Breast epithelium (tissue), 4 donors: Measurements from ENCODE around the gene SMTNL1. TPM values are rescaled to one million over a fixed set of nuclear protein-coding genes. Genes with fewer than 3 reads are reported as not detected.

ENCODE experiments used
- DNase-seq, 2 donors: peaks; one replicate each; pipeline ENCODE4 v3.0.0-alpha.2; 2019; ENCODE audit warnings: low spot score in 2 of 2
- H3K27ac ChIP-seq, 2 donors: fragments of 200-600 bp; sonication (generic) in 1 of 2; one replicate each; pipeline ENCODE4 v1.5.1; 2016 to 2019; ENCODE audit warnings: mild to moderate bottlenecking in 1 of 2
- H3K27me3 ChIP-seq, 2 donors: fragments of 200-600 bp; sonication (generic) in 1 of 2; one replicate each; pipeline versions ENCODE4 v1.5.1 to v1.6.0; 2017 to 2019; ENCODE audit warnings: control low read depth in 1 of 2, mild to moderate bottlenecking in 1 of 2
- H3K36me3 ChIP-seq: fragments of 200-600 bp; one replicate; pipeline ENCODE4 v1.5.1; 2019
- H3K4me1 ChIP-seq, 2 donors: fragments of 200-600 bp; sonication (generic); one replicate each; pipeline ENCODE4 v1.5.1; 2016 to 2019; ENCODE audit warnings: control low read depth in 1 of 2
- H3K4me3 ChIP-seq, 3 donors: fragments of 200-600 bp; sonication (generic); 1 replicate in 2 of 3; 2 replicates in 1 of 3; pipeline ENCODE4 v1.5.1; 2016 to 2019; ENCODE audit warnings: mild to moderate bottlenecking in 3 of 3, moderate library complexity in 2 of 3
- H3K9me3 ChIP-seq, 2 donors: fragments of 200-600 bp; sonication (generic) in 1 of 2; one replicate each; pipeline ENCODE4 v1.5.1; 2016 to 2019; ENCODE audit warnings: control low read depth in 1 of 2
- POLR2A ChIP-seq: fragments of 450-650 bp; IDR thresholded peaks from one replicate; pipeline ENCODE4 v1.6.1; 2016; ENCODE audit warnings: antibody characterized with exemption, mild to moderate bottlenecking, moderate library complexity
- POLR2AphosphoS5 ChIP-seq, 3 donors: sonication (generic); formaldehyde crosslinking; IDR thresholded peaks; one replicate each; pipeline ENCODE4 v1.6.1; 2017; ENCODE audit warnings: antibody characterized with exemption in 3 of 3
- intact Hi-C: fragments of 100-400 bp; cut with DNase I; formaldehyde crosslinking; loops from one replicate; pipeline ENCODE4 v1.15.1; 2023; ENCODE audit warnings: low total_unique reads
- total RNA-seq, 3 donors: library from RNA; depleted of rRNA; stranded (reverse); fragments of >200 nt; gene quantifications; one replicate each; pipeline ENCODE4 v1.1.0, GENCODE V29; 2016
- TF ChIP-seq, protein P1 (sequence below), 3 donors: fragments of 450-650 bp; IDR thresholded peaks; one replicate each; pipeline ENCODE4 v1.5.1; 2016 to 2017; ENCODE audit warnings: antibody characterized with exemption in 3 of 3, mild to moderate bottlenecking in 3 of 3, moderate library complexity in 3 of 3

SMTNL1 gene
- total RNA-seq, 3 donors from 2014 or later: not detected

DNA sequence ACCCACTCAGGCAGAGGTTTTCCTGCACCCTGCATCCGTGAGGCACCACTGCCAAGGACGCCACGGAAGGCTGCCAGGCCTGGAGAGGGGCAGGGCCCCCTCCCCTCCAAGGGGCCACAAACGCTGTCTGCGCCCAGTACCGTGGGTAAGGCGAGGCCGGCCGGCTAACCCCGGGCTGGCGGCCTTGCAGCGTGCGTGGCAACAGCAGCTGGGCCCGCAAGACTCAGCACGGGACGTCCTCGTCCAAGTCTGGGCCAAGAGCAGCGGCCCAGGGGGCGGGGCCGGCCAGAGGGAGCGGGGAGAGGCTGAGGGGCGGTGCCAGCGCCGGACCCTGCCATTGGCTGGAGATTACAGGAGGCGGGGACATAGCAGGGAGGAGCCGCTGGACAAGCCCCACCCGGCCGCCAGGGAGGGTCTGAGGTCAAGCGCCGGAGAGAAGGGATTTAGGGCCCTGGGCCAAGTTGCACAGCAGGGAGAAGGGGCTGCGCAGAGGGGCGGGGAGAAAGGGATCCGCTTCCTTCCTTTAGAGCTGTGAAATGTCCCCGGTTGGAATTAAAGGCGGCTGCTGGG is 37.9 kb upstream of the SMTNL1 start:
- no peaks in the 10 kb centered on the region for H3K4me1 ChIP-seq
- H3K36me3 ChIP-seq: no peaks in the 10 kb centered on the region
- no peaks in the 10 kb centered on the region for H3K9me3 ChIP-seq
- H3K27me3 ChIP-seq: no peaks in the 10 kb centered on the region
- H3K4me3 ChIP-seq: peak overlapping the region; percentile 14 to 58 (median 44)
- H3K27ac ChIP-seq: peak overlapping the region; percentile 69 to 82
- peak; percentile 85 to 87 for DNase-seq
- intact Hi-C loops: no loop called here
- TF ChIP-seq, protein P1, sequence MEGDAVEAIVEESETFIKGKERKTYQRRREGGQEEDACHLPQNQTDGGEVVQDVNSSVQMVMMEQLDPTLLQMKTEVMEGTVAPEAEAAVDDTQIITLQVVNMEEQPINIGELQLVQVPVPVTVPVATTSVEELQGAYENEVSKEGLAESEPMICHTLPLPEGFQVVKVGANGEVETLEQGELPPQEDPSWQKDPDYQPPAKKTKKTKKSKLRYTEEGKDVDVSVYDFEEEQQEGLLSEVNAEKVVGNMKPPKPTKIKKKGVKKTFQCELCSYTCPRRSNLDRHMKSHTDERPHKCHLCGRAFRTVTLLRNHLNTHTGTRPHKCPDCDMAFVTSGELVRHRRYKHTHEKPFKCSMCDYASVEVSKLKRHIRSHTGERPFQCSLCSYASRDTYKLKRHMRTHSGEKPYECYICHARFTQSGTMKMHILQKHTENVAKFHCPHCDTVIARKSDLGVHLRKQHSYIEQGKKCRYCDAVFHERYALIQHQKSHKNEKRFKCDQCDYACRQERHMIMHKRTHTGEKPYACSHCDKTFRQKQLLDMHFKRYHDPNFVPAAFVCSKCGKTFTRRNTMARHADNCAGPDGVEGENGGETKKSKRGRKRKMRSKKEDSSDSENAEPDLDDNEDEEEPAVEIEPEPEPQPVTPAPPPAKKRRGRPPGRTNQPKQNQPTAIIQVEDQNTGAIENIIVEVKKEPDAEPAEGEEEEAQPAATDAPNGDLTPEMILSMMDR (IDR thresholded peaks at IDR 0.05): peak in 1 of 3 donors; percentile 18
- TF ChIP-seq POLR2AphosphoS5 (IDR thresholded peaks at IDR 0.05) (peak; percentile 2 to 19 (median 14)), POLR2A (no peak)

DNA sequence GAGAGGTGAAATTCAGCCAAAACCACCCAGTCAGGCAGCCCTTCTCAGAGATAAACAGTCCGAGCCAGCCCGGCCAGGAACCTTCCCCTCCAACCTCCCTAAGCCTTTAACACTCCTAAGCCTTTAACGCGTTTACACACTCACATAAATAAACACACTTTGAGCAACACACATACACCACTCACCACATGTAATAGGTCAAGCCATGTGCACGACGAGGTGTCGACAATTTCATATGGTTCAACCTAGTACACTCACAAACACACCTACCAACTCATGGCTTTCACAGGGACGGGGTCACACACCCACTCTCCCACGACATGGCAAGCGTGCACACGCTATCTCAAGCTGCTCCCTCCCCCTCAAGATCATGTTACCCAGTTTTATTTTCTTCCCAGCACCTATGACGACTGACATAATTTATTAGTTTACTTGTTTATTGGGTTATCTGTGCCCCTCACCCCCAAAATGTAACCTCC is 37.4 kb upstream of the SMTNL1 start:
- TF ChIP-seq, protein P1 (IDR thresholded peaks at IDR 0.05): no peak
- TF ChIP-seq POLR2AphosphoS5 (IDR thresholded peaks at IDR 0.05) (no peak), POLR2A (no peak)
- Histone ChIP-seq H3K27ac (peak overlapping the region; percentile 69 to 82), H3K36me3 (no peaks in the 10 kb centered on the region), H3K4me3 (peak overlapping the region; percentile 14 to 58 (median 44)), H3K27me3 (no peaks in the 10 kb centered on the region), H3K9me3 (no peaks in the 10 kb centered on the region), H3K4me1 (no peaks in the 10 kb centered on the region)
- DNase-seq: no peak
- intact Hi-C loops: no loop called here

DNA sequence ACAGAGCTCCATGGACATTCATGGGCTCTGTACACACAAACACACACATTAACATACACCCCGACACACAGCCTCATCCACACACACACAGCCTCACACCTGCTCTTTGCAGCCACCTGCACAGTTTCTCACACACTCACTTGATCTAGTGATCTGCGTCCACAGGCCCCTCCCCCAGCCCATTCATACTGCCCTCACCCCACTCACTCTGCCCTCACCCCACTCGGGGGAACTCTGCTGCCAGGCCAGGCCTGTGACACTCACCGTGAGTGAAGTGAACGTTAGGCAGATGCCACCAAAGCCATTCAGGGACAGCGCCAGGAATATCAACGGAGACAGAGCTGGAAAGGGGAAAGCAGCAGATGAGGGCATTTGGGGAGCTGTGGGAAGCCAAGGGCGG is 36.9 kb upstream of the SMTNL1 start:
- DNase-seq: no peak
- Histone ChIP-seq H3K9me3 (no peaks in the 10 kb centered on the region), H3K27ac (peak overlapping the region; percentile 69 to 82), H3K27me3 (no peaks in the 10 kb centered on the region), H3K4me3 (no peak overlapping the region), H3K4me1 (no peaks in the 10 kb centered on the region), H3K36me3 (no peaks in the 10 kb centered on the region)
- TF ChIP-seq POLR2AphosphoS5 (IDR thresholded peaks at IDR 0.05) (no peak), POLR2A (no peak)
- TF ChIP-seq, protein P1 (IDR thresholded peaks at IDR 0.05): no peak
- intact Hi-C loops: no loop called here

DNA sequence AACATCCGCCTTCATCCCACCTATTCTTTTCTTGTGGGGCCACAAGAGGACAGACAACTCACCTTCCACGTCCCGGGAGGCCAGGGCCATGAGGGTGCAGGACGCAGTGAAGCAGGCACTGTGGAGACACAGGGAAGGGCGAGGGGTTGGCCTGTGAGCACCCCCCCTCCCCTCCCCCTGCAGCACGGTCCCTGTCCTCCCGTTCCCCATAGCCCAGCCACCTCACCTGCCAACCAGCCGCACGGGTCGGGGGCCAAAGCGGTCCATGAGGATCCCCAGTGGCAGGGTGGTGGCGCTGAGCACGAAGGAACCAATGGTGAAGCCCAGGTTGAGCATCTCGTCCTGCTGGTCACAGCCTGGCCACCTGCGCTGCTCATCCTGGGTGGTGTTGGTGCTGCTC is 36.5 kb upstream of the SMTNL1 start:
- H3K4me3 ChIP-seq: no peak overlapping the region
- H3K9me3 ChIP-seq: no peaks in the 10 kb centered on the region
- H3K27ac ChIP-seq: no peak overlapping the region
- intact Hi-C loops: no loop called here
- no peaks in the 10 kb centered on the region for H3K36me3 ChIP-seq
- no peak for TF ChIP-seq POLR2AphosphoS5 (IDR thresholded peaks at IDR 0.05)
- TF ChIP-seq, protein P1 (IDR thresholded peaks at IDR 0.05): no peak
- no peak for TF ChIP-seq POLR2A
- no peaks in the 10 kb centered on the region for H3K27me3 ChIP-seq
- H3K4me1 ChIP-seq: no peaks in the 10 kb centered on the region
- DNase-seq: no peak

DNA sequence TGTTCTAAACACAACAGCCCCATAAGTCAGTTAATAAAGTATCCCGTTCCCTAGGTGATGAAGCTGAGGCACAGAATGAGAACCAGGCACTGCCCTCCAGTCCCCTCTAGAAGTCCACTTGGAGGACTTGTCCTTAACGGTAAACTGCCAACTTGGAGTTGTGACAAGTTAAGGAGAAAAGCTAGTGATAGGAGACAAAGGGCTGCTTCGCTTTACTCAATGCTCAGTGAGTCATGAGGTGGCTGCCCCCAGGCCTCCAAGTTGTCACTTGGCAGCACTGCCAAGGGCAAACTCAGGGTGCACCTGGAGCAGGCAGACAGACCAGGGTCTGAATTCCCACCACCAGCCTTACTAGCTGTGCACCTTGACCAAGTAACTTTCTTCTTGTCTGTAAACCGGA is 35.4 kb upstream of the SMTNL1 start:
- Histone ChIP-seq H3K27me3 (no peaks in the 10 kb centered on the region), H3K4me1 (no peaks in the 10 kb centered on the region), H3K4me3 (no peak overlapping the region), H3K36me3 (no peaks in the 10 kb centered on the region), H3K9me3 (no peaks in the 10 kb centered on the region), H3K27ac (no peak overlapping the region)
- TF ChIP-seq, protein P1 (IDR thresholded peaks at IDR 0.05): no peak
- TF ChIP-seq POLR2A: no peak
- TF ChIP-seq POLR2AphosphoS5 (IDR thresholded peaks at IDR 0.05): no peak
- no peak for DNase-seq
- intact Hi-C loops: no loop called here
